ENCODE measurements around the gene DDR2.

Gene DDR2

DNA sequence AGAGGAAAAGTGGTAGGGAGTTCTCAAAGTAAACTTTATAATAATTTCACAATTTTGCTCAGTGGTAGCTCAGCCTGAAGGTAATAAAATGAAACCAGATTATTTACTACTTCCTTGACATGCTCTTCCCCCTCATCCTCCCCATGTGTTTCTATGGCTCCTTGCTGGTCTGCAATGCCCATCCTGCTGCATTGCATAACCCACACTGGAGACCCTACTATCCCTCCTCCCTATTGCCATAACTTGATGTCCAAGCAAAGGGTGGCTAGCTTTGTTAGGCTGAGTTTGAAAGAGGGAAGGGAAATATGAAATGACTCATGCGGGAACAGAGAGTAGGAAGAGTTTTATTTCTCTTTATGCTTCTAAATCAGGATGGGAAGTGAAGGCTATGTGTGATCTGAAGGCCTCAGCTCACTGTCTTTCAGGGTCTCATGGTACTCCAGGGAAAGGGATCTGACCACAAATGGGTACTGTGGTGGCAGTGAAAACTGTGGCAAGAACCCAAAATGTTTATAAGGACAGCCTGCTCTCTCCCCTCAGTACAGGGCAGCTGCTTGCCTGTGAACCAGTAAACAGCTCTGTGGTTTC lies 121.8 kb downstream of the DDR2 start:
- H3K27ac ChIP-seq (ENCODE audit: low read length): no peak overlapping the region

DNA sequence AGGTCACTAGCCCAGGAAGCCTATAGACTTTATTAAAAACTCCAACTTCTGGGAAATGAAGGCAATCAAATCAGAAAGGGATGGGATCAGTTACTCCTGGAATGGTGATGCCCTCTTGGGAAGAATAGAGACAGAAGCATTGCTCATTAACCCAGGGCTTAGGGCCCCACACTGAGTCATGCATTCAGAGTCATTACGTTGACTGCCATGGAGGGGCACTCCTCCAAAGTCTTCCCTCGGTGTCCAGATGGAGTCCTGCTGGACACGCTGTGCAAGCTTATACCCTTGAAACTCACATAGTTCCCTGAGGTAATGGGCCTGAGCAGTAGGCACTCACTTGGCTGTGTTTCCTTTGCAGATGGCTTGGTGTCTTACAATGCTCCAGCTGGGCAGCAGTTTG lies 123.0 kb downstream of the DDR2 start:
- no peak overlapping the region for H3K9ac ChIP-seq (ENCODE audit: low read depth, low read length)
- TF ChIP-seq, protein P1, sequence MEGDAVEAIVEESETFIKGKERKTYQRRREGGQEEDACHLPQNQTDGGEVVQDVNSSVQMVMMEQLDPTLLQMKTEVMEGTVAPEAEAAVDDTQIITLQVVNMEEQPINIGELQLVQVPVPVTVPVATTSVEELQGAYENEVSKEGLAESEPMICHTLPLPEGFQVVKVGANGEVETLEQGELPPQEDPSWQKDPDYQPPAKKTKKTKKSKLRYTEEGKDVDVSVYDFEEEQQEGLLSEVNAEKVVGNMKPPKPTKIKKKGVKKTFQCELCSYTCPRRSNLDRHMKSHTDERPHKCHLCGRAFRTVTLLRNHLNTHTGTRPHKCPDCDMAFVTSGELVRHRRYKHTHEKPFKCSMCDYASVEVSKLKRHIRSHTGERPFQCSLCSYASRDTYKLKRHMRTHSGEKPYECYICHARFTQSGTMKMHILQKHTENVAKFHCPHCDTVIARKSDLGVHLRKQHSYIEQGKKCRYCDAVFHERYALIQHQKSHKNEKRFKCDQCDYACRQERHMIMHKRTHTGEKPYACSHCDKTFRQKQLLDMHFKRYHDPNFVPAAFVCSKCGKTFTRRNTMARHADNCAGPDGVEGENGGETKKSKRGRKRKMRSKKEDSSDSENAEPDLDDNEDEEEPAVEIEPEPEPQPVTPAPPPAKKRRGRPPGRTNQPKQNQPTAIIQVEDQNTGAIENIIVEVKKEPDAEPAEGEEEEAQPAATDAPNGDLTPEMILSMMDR (IDR thresholded peaks at IDR 0.05; ENCODE audit: borderline replicate concordance, extremely low read depth, low read length, poor library complexity, severe bottlenecking): no peak
- TF ChIP-seq EZH2 (IDR thresholded peaks at IDR 0.05; ENCODE audit: borderline replicate concordance, low read depth, low read length, severe bottlenecking): no peak
- DNase-seq (no peak), ATAC-seq (ENCODE audit: insufficient read depth, low read depth) (no peak)
- no peaks in the 10 kb centered on the region for H3K4me1 ChIP-seq (ENCODE audit: insufficient read depth, low read length)
- no peaks in the 10 kb centered on the region for H3K27me3 ChIP-seq (ENCODE audit: insufficient read depth, low read length, poor library complexity)
- no peak overlapping the region for H3K4me2 ChIP-seq (ENCODE audit: insufficient read depth, low read length)
- H3K4me3 ChIP-seq (ENCODE audit: low read depth in 1 of 2, low read length in 2 of 2): no peak overlapping the region
- no peak overlapping the region for H3K27ac ChIP-seq (ENCODE audit: low read length)
- no peak overlapping the region for H2AFZ ChIP-seq (ENCODE audit: low read depth, low read length)
- H3K36me3 ChIP-seq (ENCODE audit: insufficient read depth, low read length): no peaks in the 10 kb centered on the region
- no peaks in the 10 kb centered on the region for H3K9me3 ChIP-seq (ENCODE audit: insufficient read depth, low read length, severe bottlenecking)
- no peaks in the 10 kb centered on the region for H4K20me1 ChIP-seq (ENCODE audit: insufficient read depth, low read length)
- H3K79me2 ChIP-seq (ENCODE audit: insufficient read depth, low read length): no peaks in the 10 kb centered on the region

More for the DNA sequence above, 121.8 kb downstream of the DDR2 start:
- Histone ChIP-seq H4K20me1 (ENCODE audit: insufficient read depth, low read length) (no peaks in the 10 kb centered on the region), H2AFZ (ENCODE audit: low read depth, low read length) (no peak overlapping the region), H3K4me3 (ENCODE audit: low read depth in 1 of 2, low read length in 2 of 2) (no peak overlapping the region), H3K27me3 (ENCODE audit: insufficient read depth, low read length, poor library complexity) (no peaks in the 10 kb centered on the region), H3K4me2 (ENCODE audit: insufficient read depth, low read length) (no peak overlapping the region), H3K79me2 (ENCODE audit: insufficient read depth, low read length) (no peaks in the 10 kb centered on the region), H3K9ac (ENCODE audit: low read depth, low read length) (no peak overlapping the region), H3K9me3 (ENCODE audit: insufficient read depth, low read length, severe bottlenecking) (no peaks in the 10 kb centered on the region), H3K4me1 (ENCODE audit: insufficient read depth, low read length) (no peaks in the 10 kb centered on the region), H3K36me3 (ENCODE audit: insufficient read depth, low read length) (no peaks in the 10 kb centered on the region)
- ATAC-seq (ENCODE audit: insufficient read depth, low read depth) (no peak), DNase-seq (no peak)
- TF ChIP-seq EZH2 (IDR thresholded peaks at IDR 0.05; ENCODE audit: borderline replicate concordance, low read depth, low read length, severe bottlenecking): no peak
- TF ChIP-seq, protein P1 (IDR thresholded peaks at IDR 0.05; ENCODE audit: borderline replicate concordance, extremely low read depth, low read length, poor library complexity, severe bottlenecking): no peak

DNA sequence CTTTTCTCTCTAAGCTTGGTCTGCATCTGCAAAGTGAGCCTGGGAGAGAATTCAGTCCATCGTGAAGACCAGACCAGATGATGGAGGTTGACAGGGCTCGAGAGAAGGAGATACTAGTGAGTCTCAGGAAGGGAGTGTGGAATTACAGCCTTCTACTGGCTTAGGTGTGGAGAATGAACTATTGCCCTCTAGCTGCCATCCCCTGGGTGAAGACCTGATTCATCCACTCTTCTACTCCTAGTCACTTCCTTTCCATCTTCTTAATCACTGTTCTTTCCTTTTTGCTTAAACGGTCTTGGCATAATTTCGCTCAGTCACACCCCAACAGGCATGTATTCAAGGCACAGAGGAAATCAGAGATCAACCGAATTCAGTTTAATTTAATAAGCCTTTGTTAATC lies 124.3 kb downstream of the DDR2 start:
- no peak overlapping the region for H3K4me2 ChIP-seq (ENCODE audit: insufficient read depth, low read length)
- ATAC-seq (ENCODE audit: insufficient read depth, low read depth): no peak
- H3K9ac ChIP-seq (ENCODE audit: low read depth, low read length): no peak overlapping the region
- H3K36me3 ChIP-seq (ENCODE audit: insufficient read depth, low read length): no peaks in the 10 kb centered on the region
- no peak overlapping the region for H3K27ac ChIP-seq (ENCODE audit: low read length)
- H3K4me3 ChIP-seq (ENCODE audit: low read depth in 1 of 2, low read length in 2 of 2): no peak overlapping the region
- H3K4me1 ChIP-seq (ENCODE audit: insufficient read depth, low read length): no peaks in the 10 kb centered on the region
- no peaks in the 10 kb centered on the region for H3K27me3 ChIP-seq (ENCODE audit: insufficient read depth, low read length, poor library complexity)
- DNase-seq: no peak
- H2AFZ ChIP-seq (ENCODE audit: low read depth, low read length): no peak overlapping the region
- TF ChIP-seq, protein P1 (IDR thresholded peaks at IDR 0.05; ENCODE audit: borderline replicate concordance, extremely low read depth, low read length, poor library complexity, severe bottlenecking): peak; percentile 4
- TF ChIP-seq EZH2 (IDR thresholded peaks at IDR 0.05; ENCODE audit: borderline replicate concordance, low read depth, low read length, severe bottlenecking): no peak
- H3K9me3 ChIP-seq (ENCODE audit: insufficient read depth, low read length, severe bottlenecking): no peaks in the 10 kb centered on the region
- H3K79me2 ChIP-seq (ENCODE audit: insufficient read depth, low read length): no peaks in the 10 kb centered on the region
- H4K20me1 ChIP-seq (ENCODE audit: insufficient read depth, low read length): no peaks in the 10 kb centered on the region

Data from DND-41 (cell line).